ENCODE data around the gene MESP2. TPM values are rescaled to one million over a fixed set of nuclear protein-coding genes. Genes with fewer than 3 reads are reported as not detected.

The MESP2 gene
- total RNA-seq, 1 experiment from 2014 or later, result 0.26 TPM

GRCh38 chr15:89799918-89800498 is 23.9 kb downstream of the MESP2 start:
- Histone ChIP-seq H3K36me3 (ENCODE audit: insufficient read depth, low read length, poor library complexity, severe bottlenecking) (no peaks in the 10 kb centered on the region), H3K27me3 (replicated peaks; ENCODE audit: insufficient read depth, low read depth, low read length, poor library complexity) (no peaks in the 10 kb centered on the region), H3K9me3 (ENCODE audit: low read depth, low read length, poor library complexity, severe bottlenecking) (no peaks in the 10 kb centered on the region), H3K4me3 (ENCODE audit: low read depth, low read length, poor library complexity, severe bottlenecking) (no peak overlapping the region), H3K27ac (ENCODE audit: low read depth, low read length, poor library complexity, severe bottlenecking) (no peak overlapping the region), H3K4me1 (ENCODE audit: insufficient read depth, low read length, poor library complexity, severe bottlenecking) (no peaks in the 10 kb centered on the region)
- ChIA-PET POLR2A (ENCODE audit: low non-redundant PET) (no interaction called here), CTCF (no interaction called here)
- DNase-seq (ENCODE audit: low spot score), result no peak
- TF ChIP-seq EZH2 (IDR thresholded peaks at IDR 0.05; ENCODE audit: borderline replicate concordance, low read depth, low read length, poor library complexity, severe bottlenecking), result no peak
- TF ChIP-seq CTCF (conservative IDR thresholded peaks at IDR 0.05; ENCODE audit: low read depth, low read length), result no peak
- intact Hi-C loops (cut with micrococcal nuclease; ENCODE audit: unreplicated experiment), result no loop called here
- no TSS peak for BruUV-seq (replicated peaks)

- intact Hi-C loops (cut with micrococcal nuclease; ENCODE audit: unreplicated experiment), result no loop called here
- TF ChIP-seq CTCF (conservative IDR thresholded peaks at IDR 0.05; ENCODE audit: low read depth, low read length), result no peak
- TF ChIP-seq EZH2 (IDR thresholded peaks at IDR 0.05; ENCODE audit: borderline replicate concordance, low read depth, low read length, poor library complexity, severe bottlenecking), result no peak
- no peaks in the 10 kb centered on the region for H3K4me1 ChIP-seq (ENCODE audit: insufficient read depth, low read length, poor library complexity, severe bottlenecking)
- ChIA-PET POLR2A (ENCODE audit: low non-redundant PET) (no interaction called here), CTCF (no interaction called here)
- H3K36me3 ChIP-seq (ENCODE audit: insufficient read depth, low read length, poor library complexity, severe bottlenecking), result no peaks in the 10 kb centered on the region
- H3K27ac ChIP-seq (ENCODE audit: low read depth, low read length, poor library complexity, severe bottlenecking), result no peak overlapping the region
- H3K4me3 ChIP-seq (ENCODE audit: low read depth, low read length, poor library complexity, severe bottlenecking), result no peak overlapping the region
- BruUV-seq (replicated peaks), result no TSS peak
- DNase-seq (ENCODE audit: low spot score), result no peak
- H3K9me3 ChIP-seq (ENCODE audit: low read depth, low read length, poor library complexity, severe bottlenecking), result no peaks in the 10 kb centered on the region
- no peaks in the 10 kb centered on the region for H3K27me3 ChIP-seq (replicated peaks; ENCODE audit: insufficient read depth, low read depth, low read length, poor library complexity)
These were observed 25.5 kb downstream of the MESP2 start for GRCh38 chr15:89801471-89802195.

GRCh38 chr15:89802231-89802928 is 26.2 kb downstream of the MESP2 start:
- TF ChIP-seq EZH2 (IDR thresholded peaks at IDR 0.05; ENCODE audit: borderline replicate concordance, low read depth, low read length, poor library complexity, severe bottlenecking), result no peak
- TF ChIP-seq CTCF (conservative IDR thresholded peaks at IDR 0.05; ENCODE audit: low read depth, low read length), result no peak
- Histone ChIP-seq H3K4me3 (ENCODE audit: low read depth, low read length, poor library complexity, severe bottlenecking) (no peak overlapping the region), H3K27me3 (replicated peaks; ENCODE audit: insufficient read depth, low read depth, low read length, poor library complexity) (no peaks in the 10 kb centered on the region), H3K27ac (ENCODE audit: low read depth, low read length, poor library complexity, severe bottlenecking) (no peak overlapping the region), H3K36me3 (ENCODE audit: insufficient read depth, low read length, poor library complexity, severe bottlenecking) (no peaks in the 10 kb centered on the region), H3K4me1 (ENCODE audit: insufficient read depth, low read length, poor library complexity, severe bottlenecking) (no peaks in the 10 kb centered on the region), H3K9me3 (ENCODE audit: low read depth, low read length, poor library complexity, severe bottlenecking) (no peaks in the 10 kb centered on the region)
- CTCF ChIA-PET, result no interaction called here
- POLR2A ChIA-PET (ENCODE audit: low non-redundant PET), result no interaction called here
- intact Hi-C loops (cut with micrococcal nuclease; ENCODE audit: unreplicated experiment), result no loop called here
- no peak for DNase-seq (ENCODE audit: low spot score)
- no TSS peak for BruUV-seq (replicated peaks)

Measured in A673 (cell line).